M059J (cell line): ENCODE measurements around the gene BIN2. TPM values are rescaled to one million over a fixed set of nuclear protein-coding genes. Genes with fewer than 3 reads are reported as not detected.

Experiments
- DNase-seq: peaks from one replicate; pipeline ENCODE4 v3.0.0-alpha.2; 2012; ENCODE audit warnings: low read depth
- total RNA-seq: library from RNA; depleted of rRNA; stranded (reverse); fragments of >200 nt; shearing (Covaris generic); gene quantifications from 2 replicates; pipeline ENCODE4 v1.2.3, GENCODE V29; 2014; rRNA removed

The BIN2 gene
- total RNA-seq = not detected in 2 replicates

GRCh38 chr12:51323966-51324895, at the start of gene BIN2:
Gene BIN2 (minus strand): TSS chr12:51324174. CDS start chr12:51324102, 72 bp downstream.
- no peak for DNase-seq

GRCh38 chr12:51373187-51373586, 49.2 kb upstream of the BIN2 start:
- DNase-seq = no peak

- peak; percentile 53 for DNase-seq
Measured at GRCh38 chr12:51372021-51372420, 48.0 kb upstream of the BIN2 start.

- peak; percentile 98 for DNase-seq
Measured at GRCh38 chr12:51371295-51371953, 47.5 kb upstream of the BIN2 start.

GRCh38 chr12:51370667-51371066, 46.7 kb upstream of the BIN2 start:
- no peak for DNase-seq

- DNase-seq = no peak
Measured at GRCh38 chr12:51369581-51369980, 45.6 kb upstream of the BIN2 start.

GRCh38 chr12:51368640-51369517, 44.9 kb upstream of the BIN2 start:
- peak; percentile 56 for DNase-seq

- no peak for DNase-seq
Measured at GRCh38 chr12:51365276-51365675, 41.3 kb upstream of the BIN2 start.

GRCh38 chr12:51364001-51364400, 40.0 kb upstream of the BIN2 start:
- DNase-seq = no peak

GRCh38 chr12:51362747-51363342, 38.9 kb upstream of the BIN2 start:
- no peak for DNase-seq

- DNase-seq = no peak
Measured at GRCh38 chr12:51362307-51362706, 38.3 kb upstream of the BIN2 start.

GRCh38 chr12:51361161-51362016, 37.4 kb upstream of the BIN2 start:
- no peak for DNase-seq

GRCh38 chr12:51360315-51360714, 36.3 kb upstream of the BIN2 start:
- DNase-seq = no peak

GRCh38 chr12:51359851-51360250, 35.9 kb upstream of the BIN2 start:
- DNase-seq = no peak

GRCh38 chr12:51358496-51358895, 34.5 kb upstream of the BIN2 start:
- DNase-seq = no peak

- DNase-seq = no peak
Measured at GRCh38 chr12:51357374-51358047, 33.5 kb upstream of the BIN2 start.

- peak; percentile 59 for DNase-seq
Measured at GRCh38 chr12:51351913-51352532, 28.0 kb upstream of the BIN2 start.

GRCh38 chr12:51349026-51349425, 25.1 kb upstream of the BIN2 start:
- DNase-seq = peak; percentile 60

GRCh38 chr12:51348116-51348515, 24.1 kb upstream of the BIN2 start:
- DNase-seq = no peak

GRCh38 chr12:51346581-51346980, 22.6 kb upstream of the BIN2 start, which contains the start of gene CELA1:
Gene CELA1 (minus strand): TSS chr12:51346679. CDS start chr12:51346638, 41 bp downstream.
- no peak for DNase-seq
